ENCODE measurements around the gene STBD1.

The STBD1 gene

DNA sequence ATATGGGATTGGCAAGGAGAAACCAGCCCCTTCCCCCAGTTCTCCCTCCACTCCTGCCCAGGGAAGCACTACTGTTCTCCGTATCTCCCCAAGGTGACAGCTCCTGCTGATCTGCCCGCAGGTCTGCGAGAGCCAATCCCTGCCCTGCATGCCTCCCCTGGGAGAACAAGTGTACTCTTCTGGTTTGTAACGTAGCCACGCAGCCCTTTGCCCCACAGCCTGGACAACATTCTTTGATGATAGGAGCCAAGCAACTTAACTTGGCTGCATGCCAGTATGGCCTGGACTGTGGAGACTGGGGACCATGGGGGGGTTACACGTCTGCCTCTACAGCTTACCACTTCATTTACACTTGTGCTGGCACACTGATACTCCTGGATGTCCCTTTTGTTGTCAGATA lies 2.0 kb downstream of the STBD1 start:
- no peaks in the 10 kb centered on the region for H3K9me3 ChIP-seq (ENCODE audit: control insufficient read depth, low read depth, low read length)
- H3K27me3 ChIP-seq (ENCODE audit: control insufficient read depth, insufficient read depth, low read length), result peaks cover 16% of the 10 kb centered on the region
- H3K27ac ChIP-seq (ENCODE audit: low read length), result no peak overlapping the region
- no peak overlapping the region for H3K4me3 ChIP-seq (ENCODE audit: low read length)
- no peaks in the 10 kb centered on the region for H3K36me3 ChIP-seq (ENCODE audit: control insufficient read depth, low read depth, low read length)
- peaks cover 5% of the 10 kb centered on the region for H3K4me1 ChIP-seq (ENCODE audit: control insufficient read depth, low read depth, low read length)
- no peak overlapping the region for H3K9ac ChIP-seq (ENCODE audit: low read length)

DNA sequence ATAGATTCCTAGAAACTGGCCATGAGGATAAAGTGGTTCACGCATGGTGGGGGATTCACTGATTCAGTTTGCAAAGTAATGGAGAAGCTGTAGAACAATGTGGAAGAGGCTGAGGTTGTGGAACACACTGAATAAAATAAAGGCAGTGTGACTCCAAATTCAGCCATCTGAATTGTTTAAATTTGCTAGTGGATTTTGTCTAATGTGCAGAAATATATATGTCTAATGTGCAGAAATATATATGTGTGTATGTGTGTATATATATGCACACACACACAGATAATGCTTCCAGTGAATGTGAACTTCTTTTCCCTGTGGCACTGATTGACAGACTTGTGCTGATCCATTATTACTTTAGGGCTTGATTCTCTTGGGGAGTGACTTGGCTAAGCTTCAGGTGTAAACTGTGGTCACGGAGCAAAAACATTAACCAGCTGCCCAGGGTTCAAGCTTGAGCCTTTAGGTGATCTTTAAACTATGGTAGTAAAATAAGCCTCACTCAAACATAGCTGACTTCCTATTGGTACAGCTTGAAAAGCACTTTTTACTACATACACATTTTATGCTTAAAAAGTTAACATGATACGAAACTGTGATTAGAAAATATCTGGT lies 3.5 kb downstream of the STBD1 start:
- Histone ChIP-seq H3K4me1 (ENCODE audit: control insufficient read depth, low read depth, low read length) (peaks cover 5% of the 10 kb centered on the region), H3K9me3 (ENCODE audit: control insufficient read depth, low read depth, low read length) (no peaks in the 10 kb centered on the region), H3K4me3 (ENCODE audit: low read length) (no peak overlapping the region), H3K36me3 (ENCODE audit: control insufficient read depth, low read depth, low read length) (no peaks in the 10 kb centered on the region), H3K27ac (ENCODE audit: low read length) (no peak overlapping the region), H3K27me3 (ENCODE audit: control insufficient read depth, insufficient read depth, low read length) (peaks cover 10% of the 10 kb centered on the region), H3K9ac (ENCODE audit: low read length) (no peak overlapping the region)

DNA sequence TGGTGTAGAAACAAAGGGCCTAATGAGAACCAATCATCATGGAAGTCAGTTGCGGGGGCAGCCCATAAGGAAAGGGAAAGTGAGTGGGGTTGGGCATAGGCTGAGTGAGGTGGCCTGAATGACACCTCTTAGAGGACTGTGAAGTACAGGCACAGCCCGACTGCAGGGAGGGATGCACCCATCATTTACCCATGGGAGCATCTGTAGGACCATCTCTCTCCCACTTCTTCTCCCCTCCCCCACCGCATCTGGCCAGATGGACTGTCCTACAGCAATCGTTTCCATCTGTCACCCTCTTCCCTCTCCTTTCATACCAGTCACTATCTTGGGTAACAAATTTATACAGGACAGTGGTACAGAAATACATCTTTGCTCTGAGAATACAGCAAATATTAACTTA lies 4.2 kb downstream of the STBD1 start:
- Histone ChIP-seq H3K36me3 (ENCODE audit: control insufficient read depth, low read depth, low read length) (no peaks in the 10 kb centered on the region), H3K9ac (ENCODE audit: low read length) (no peak overlapping the region), H3K27me3 (ENCODE audit: control insufficient read depth, insufficient read depth, low read length) (peaks cover 4% of the 10 kb centered on the region), H3K9me3 (ENCODE audit: control insufficient read depth, low read depth, low read length) (no peaks in the 10 kb centered on the region), H3K27ac (ENCODE audit: low read length) (no peak overlapping the region), H3K4me3 (ENCODE audit: low read length) (no peak overlapping the region), H3K4me1 (ENCODE audit: control insufficient read depth, low read depth, low read length) (peaks cover 5% of the 10 kb centered on the region)

DNA sequence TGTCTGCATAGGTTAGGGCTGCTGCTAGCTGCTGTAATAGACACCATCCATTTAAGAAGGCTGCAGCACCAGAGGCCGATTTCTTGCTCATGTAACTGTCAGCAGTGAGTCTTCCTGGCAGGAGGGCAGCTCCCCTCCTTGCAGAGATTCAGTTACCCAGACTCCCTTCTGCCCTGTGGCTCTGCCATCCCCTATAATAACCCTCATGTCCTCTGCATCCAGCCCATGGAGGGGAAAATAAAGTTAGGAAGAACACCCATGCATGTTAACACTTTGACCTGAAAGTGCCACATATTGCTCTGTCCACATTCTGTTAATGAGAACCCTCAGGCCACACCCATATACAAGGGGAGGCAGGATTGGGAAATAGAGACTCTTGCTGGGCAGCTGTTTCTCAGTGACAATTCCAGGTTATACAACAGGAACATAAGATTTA lies 5.4 kb downstream of the STBD1 start:
- Histone ChIP-seq H3K4me3 (ENCODE audit: low read length) (no peak overlapping the region), H3K4me1 (ENCODE audit: control insufficient read depth, low read depth, low read length) (peaks cover 5% of the 10 kb centered on the region), H3K9ac (ENCODE audit: low read length) (no peak overlapping the region), H3K27me3 (ENCODE audit: control insufficient read depth, insufficient read depth, low read length) (no peaks in the 10 kb centered on the region), H3K36me3 (ENCODE audit: control insufficient read depth, low read depth, low read length) (no peaks in the 10 kb centered on the region), H3K27ac (ENCODE audit: low read length) (no peak overlapping the region), H3K9me3 (ENCODE audit: control insufficient read depth, low read depth, low read length) (no peaks in the 10 kb centered on the region)

DNA sequence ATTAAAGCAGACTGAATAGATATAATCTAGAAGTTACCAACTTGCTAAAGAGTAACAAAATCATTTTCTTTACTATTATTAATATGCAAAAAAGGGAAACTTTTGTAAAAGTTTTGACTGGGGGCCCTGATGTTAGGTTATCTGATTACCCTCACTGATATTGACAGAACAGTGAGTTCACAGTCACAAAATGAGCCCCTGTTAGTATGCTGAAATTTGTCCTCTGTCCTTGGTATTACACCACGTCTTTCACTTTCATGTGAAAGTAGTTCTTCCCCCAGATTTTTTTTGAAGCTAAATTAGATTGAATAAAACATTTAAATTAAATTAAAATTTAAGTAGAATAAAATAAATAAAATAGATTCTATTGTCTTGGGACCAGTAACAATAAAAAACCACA lies 5.9 kb downstream of the STBD1 start:
- no peak overlapping the region for H3K4me3 ChIP-seq (ENCODE audit: low read length)
- no peaks in the 10 kb centered on the region for H3K36me3 ChIP-seq (ENCODE audit: control insufficient read depth, low read depth, low read length)
- H3K4me1 ChIP-seq (ENCODE audit: control insufficient read depth, low read depth, low read length), result peaks cover 3% of the 10 kb centered on the region
- H3K9me3 ChIP-seq (ENCODE audit: control insufficient read depth, low read depth, low read length), result no peaks in the 10 kb centered on the region
- no peak overlapping the region for H3K9ac ChIP-seq (ENCODE audit: low read length)
- H3K27ac ChIP-seq (ENCODE audit: low read length), result no peak overlapping the region
- no peaks in the 10 kb centered on the region for H3K27me3 ChIP-seq (ENCODE audit: control insufficient read depth, insufficient read depth, low read length)

DNA sequence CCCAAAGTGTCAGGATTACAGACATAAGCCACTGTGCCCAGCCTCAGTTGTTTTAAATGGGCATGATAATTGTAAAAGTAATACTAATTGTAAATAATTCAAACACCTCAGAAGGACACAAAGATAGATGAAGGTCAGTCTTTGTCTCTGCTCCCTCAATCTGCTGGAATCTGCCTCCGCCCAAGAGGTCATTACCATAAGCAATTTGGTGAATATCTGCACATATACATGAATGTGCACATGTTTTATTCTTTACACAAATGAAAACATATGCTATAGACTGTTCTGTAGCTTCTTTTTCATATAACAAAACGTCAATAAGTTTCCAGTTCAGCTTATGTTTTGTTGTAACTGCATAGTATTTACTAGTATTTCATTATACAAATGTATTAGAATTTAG lies 7.0 kb downstream of the STBD1 start:
- H3K9me3 ChIP-seq (ENCODE audit: control insufficient read depth, low read depth, low read length), result no peaks in the 10 kb centered on the region
- H3K36me3 ChIP-seq (ENCODE audit: control insufficient read depth, low read depth, low read length), result no peaks in the 10 kb centered on the region
- H3K4me1 ChIP-seq (ENCODE audit: control insufficient read depth, low read depth, low read length), result no peaks in the 10 kb centered on the region
- no peaks in the 10 kb centered on the region for H3K27me3 ChIP-seq (ENCODE audit: control insufficient read depth, insufficient read depth, low read length)
- no peak overlapping the region for H3K27ac ChIP-seq (ENCODE audit: low read length)
- no peak overlapping the region for H3K9ac ChIP-seq (ENCODE audit: low read length)
- no peak overlapping the region for H3K4me3 ChIP-seq (ENCODE audit: low read length)

DNA sequence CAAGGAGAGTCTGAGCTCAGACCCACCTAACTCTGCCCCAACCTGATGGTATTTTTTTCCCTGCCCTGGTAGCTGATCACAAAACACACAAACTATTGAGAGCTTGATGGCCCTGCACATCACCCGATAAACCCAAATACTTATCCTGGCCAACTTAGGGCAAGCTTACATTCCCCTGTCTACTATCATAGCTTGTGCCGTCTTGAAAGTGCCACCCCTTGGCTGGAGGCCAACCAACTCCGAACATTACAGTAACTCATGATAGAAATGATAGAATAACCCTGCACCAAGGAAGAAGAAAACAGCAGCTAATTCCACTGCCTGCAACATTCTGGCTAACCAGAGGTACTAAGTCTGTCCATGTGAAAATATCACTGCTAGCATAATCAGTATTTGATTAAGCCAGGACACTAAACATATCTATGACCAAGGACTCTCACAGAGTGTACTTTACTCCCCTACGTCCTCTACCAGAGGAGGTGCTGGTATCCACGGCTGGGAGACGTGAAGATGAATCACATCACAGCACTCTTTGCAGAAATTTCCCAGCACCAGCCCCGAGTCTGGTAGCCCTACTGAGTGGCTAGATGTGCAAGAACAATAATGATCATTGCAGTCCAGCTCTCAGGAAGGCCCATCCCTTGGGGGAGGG lies 8.9 kb downstream of the STBD1 start:
- no peak overlapping the region for H3K27ac ChIP-seq (ENCODE audit: low read length)
- H3K9me3 ChIP-seq (ENCODE audit: control insufficient read depth, low read depth, low read length), result no peaks in the 10 kb centered on the region
- H3K9ac ChIP-seq (ENCODE audit: low read length), result no peak overlapping the region
- no peaks in the 10 kb centered on the region for H3K4me1 ChIP-seq (ENCODE audit: control insufficient read depth, low read depth, low read length)
- H3K27me3 ChIP-seq (ENCODE audit: control insufficient read depth, insufficient read depth, low read length), result no peaks in the 10 kb centered on the region
- H3K4me3 ChIP-seq (ENCODE audit: low read length), result no peak overlapping the region
- no peaks in the 10 kb centered on the region for H3K36me3 ChIP-seq (ENCODE audit: control insufficient read depth, low read depth, low read length)

DNA sequence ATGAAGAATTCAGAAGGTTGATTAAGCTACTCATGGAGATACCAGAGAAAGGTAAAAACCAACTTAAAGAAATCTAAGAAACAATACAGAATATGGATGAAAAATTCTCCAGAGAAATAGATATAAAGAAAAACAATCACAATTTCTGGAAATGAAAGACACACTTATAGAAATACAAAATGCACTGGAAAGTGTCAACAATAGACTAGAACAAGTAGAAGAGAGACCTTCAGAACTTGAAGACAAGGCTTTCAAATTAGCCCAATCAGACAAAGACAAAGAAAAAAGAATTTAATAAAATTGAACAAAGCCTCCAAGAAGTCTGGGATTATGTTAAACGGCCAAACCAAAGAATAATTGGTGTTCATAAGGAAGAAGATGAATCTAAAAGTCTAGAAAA lies 9.6 kb downstream of the STBD1 start:
- no peaks in the 10 kb centered on the region for H3K36me3 ChIP-seq (ENCODE audit: control insufficient read depth, low read depth, low read length)
- H3K9me3 ChIP-seq (ENCODE audit: control insufficient read depth, low read depth, low read length), result no peaks in the 10 kb centered on the region
- H3K4me3 ChIP-seq (ENCODE audit: low read length), result no peak overlapping the region
- no peak overlapping the region for H3K9ac ChIP-seq (ENCODE audit: low read length)
- no peaks in the 10 kb centered on the region for H3K27me3 ChIP-seq (ENCODE audit: control insufficient read depth, insufficient read depth, low read length)
- H3K27ac ChIP-seq (ENCODE audit: low read length), result no peak overlapping the region
- no peaks in the 10 kb centered on the region for H3K4me1 ChIP-seq (ENCODE audit: control insufficient read depth, low read depth, low read length)

DNA sequence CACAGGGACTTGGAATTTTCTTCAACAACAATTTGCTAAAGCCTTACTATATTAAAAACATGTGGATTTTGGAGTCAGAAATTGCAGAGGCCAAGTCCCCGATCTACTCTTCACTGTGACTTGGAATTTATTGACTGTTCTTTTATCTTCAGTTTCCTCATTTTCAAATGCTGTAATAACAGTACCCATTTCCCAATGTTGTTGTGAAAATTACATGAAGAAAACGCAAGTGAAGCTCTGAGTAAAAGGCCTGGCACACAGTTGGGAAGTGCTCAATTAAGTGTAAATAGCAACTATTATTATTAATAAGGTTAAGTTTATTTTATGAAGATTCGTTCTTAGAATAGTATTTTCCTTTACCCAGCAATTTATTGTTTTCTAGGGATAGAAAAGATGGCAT lies 15.7 kb downstream of the STBD1 start:
- Histone ChIP-seq H3K27ac (ENCODE audit: low read length) (no peak overlapping the region), H3K9me3 (ENCODE audit: control insufficient read depth, low read depth, low read length) (peaks cover 5% of the 10 kb centered on the region), H3K36me3 (ENCODE audit: control insufficient read depth, low read depth, low read length) (no peaks in the 10 kb centered on the region), H3K4me3 (ENCODE audit: low read length) (no peak overlapping the region), H3K9ac (ENCODE audit: low read length) (no peak overlapping the region), H3K4me1 (ENCODE audit: control insufficient read depth, low read depth, low read length) (no peaks in the 10 kb centered on the region), H3K27me3 (ENCODE audit: control insufficient read depth, insufficient read depth, low read length) (no peaks in the 10 kb centered on the region)

DNA sequence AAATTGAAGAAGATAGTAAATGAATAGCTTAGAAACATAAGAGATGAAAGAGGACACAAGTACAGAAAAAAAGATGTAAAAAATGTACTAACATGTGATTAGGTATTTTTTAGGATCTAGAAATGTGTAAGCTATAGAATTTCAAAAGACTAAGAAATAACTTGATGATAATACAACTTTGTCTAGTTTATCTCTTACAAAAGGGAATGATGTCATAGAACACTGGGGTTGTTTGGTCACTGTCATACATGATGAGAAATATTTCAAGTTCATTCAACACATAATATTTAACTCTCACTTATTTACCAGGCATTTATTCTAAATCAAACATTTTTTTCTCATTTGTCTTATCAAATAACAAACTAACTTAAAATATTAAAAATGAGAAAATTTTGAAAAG lies 18.5 kb downstream of the STBD1 start:
- no peak overlapping the region for H3K4me3 ChIP-seq (ENCODE audit: low read length)
- no peak overlapping the region for H3K9ac ChIP-seq (ENCODE audit: low read length)
- H3K36me3 ChIP-seq (ENCODE audit: control insufficient read depth, low read depth, low read length), result no peaks in the 10 kb centered on the region
- H3K27ac ChIP-seq (ENCODE audit: low read length), result no peak overlapping the region
- H3K9me3 ChIP-seq (ENCODE audit: control insufficient read depth, low read depth, low read length), result peaks cover 5% of the 10 kb centered on the region
- H3K27me3 ChIP-seq (ENCODE audit: control insufficient read depth, insufficient read depth, low read length), result no peaks in the 10 kb centered on the region
- H3K4me1 ChIP-seq (ENCODE audit: control insufficient read depth, low read depth, low read length), result no peaks in the 10 kb centered on the region

DNA sequence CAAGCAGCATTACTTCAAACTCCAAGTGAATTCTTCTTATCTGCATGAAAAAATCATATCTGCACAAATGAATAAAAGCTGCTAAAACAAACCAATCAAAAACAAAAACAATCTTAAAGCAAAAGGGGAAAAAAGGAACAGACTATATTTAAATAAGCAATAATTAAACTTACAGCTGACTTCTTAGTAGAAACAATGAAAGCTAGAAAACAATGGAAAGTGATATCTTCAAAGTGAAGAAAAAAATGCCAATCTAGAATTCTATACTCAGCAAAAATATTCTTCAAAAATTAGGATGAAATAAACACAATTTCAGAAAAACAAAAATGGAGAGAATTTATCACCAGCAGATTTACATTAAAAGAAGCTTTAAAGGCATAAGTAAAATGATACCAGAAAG lies 20.0 kb downstream of the STBD1 start:
- Histone ChIP-seq H3K4me1 (ENCODE audit: control insufficient read depth, low read depth, low read length) (no peaks in the 10 kb centered on the region), H3K4me3 (ENCODE audit: low read length) (no peak overlapping the region), H3K36me3 (ENCODE audit: control insufficient read depth, low read depth, low read length) (no peaks in the 10 kb centered on the region), H3K9ac (ENCODE audit: low read length) (no peak overlapping the region), H3K27me3 (ENCODE audit: control insufficient read depth, insufficient read depth, low read length) (no peaks in the 10 kb centered on the region), H3K27ac (ENCODE audit: low read length) (no peak overlapping the region), H3K9me3 (ENCODE audit: control insufficient read depth, low read depth, low read length) (peaks cover 5% of the 10 kb centered on the region)

DNA sequence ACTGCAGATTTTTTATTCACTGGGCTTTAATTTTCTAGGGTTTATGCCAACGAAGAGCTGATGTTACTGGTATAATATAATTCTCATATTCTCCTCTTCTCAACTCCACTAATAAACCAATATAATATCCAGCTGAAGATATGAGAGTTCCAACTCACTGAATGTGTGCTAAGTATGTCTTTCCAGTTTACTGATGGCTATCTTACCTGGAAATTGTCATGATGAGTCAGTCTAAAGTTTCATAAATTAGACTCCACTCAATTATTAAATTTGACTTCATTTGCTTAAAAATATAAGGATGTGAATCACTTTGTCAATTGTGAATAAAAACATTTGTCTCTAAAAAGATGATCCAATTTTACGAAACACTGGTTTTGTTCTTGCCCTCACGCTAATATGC lies 28.4 kb downstream of the STBD1 start:
- no peaks in the 10 kb centered on the region for H3K27me3 ChIP-seq (ENCODE audit: control insufficient read depth, insufficient read depth, low read length)
- no peaks in the 10 kb centered on the region for H3K4me1 ChIP-seq (ENCODE audit: control insufficient read depth, low read depth, low read length)
- H3K9ac ChIP-seq (ENCODE audit: low read length), result no peak overlapping the region
- H3K9me3 ChIP-seq (ENCODE audit: control insufficient read depth, low read depth, low read length), result no peaks in the 10 kb centered on the region
- H3K4me3 ChIP-seq (ENCODE audit: low read length), result no peak overlapping the region
- H3K27ac ChIP-seq (ENCODE audit: low read length), result no peak overlapping the region
- H3K36me3 ChIP-seq (ENCODE audit: control insufficient read depth, low read depth, low read length), result no peaks in the 10 kb centered on the region

Measured in iPS-18a (cell line).